Mesodermal cell (in vitro differentiated cells): Measurements from ENCODE around the gene IMMP2L.

Experiments
- H3K27ac ChIP-seq: 2 replicates; pipeline ENCODE4 v1.7.0; 2013; ENCODE audit warnings: mild to moderate bottlenecking, low read depth, low read length, moderate library complexity; ENCODE audit not compliant: severe bottlenecking
- H3K36me3 ChIP-seq: 2 replicates; pipeline ENCODE4 v1.7.1; 2013; ENCODE audit warnings: mild to moderate bottlenecking, low read length, moderate library complexity; ENCODE audit not compliant: control insufficient read depth, insufficient read depth
- H3K4me1 ChIP-seq: one replicate; pipeline ENCODE4 v1.7.1; 2013; ENCODE audit warnings: mild to moderate bottlenecking, low read length; ENCODE audit not compliant: insufficient read depth, control insufficient read depth, poor library complexity, severe bottlenecking
- H3K4me3 ChIP-seq: 2 replicates; pipeline ENCODE4 v1.7.0; 2013; ENCODE audit warnings: low read length, control low read depth, mild to moderate bottlenecking; ENCODE audit not compliant: insufficient read depth, poor library complexity, severe bottlenecking; ENCODE audit errors: extremely low read depth
- H3K9me3 ChIP-seq: 2 replicates; pipeline ENCODE4 v1.7.1; 2013; ENCODE audit warnings: mild to moderate bottlenecking, low read length, moderate library complexity; ENCODE audit not compliant: control insufficient read depth
- WGBS, 2 experiments: methylation state at CpG; one replicate each; pipeline ENCODE4 v1.1.5; 2013; ENCODE audit warnings: missing lambda C conversion rate in 2 of 2; ENCODE audit not compliant: insufficient coverage in 2 of 2; 5-methylcytosine and 5-hydroxymethylcytosine counted together

The IMMP2L gene

GRCh38 chr7:111005445-111005844 is 556.8 kb downstream of the IMMP2L start:
- WGBS, 2 experiments: no CpG with 5 or more reads among the region's 1 CpG
- Histone ChIP-seq H3K36me3 (no peaks in the 10 kb centered on the region), H3K4me1 (no peaks in the 10 kb centered on the region), H3K4me3 (no peak overlapping the region), H3K27ac (no peak overlapping the region), H3K9me3 (no peaks in the 10 kb centered on the region)

DNA sequence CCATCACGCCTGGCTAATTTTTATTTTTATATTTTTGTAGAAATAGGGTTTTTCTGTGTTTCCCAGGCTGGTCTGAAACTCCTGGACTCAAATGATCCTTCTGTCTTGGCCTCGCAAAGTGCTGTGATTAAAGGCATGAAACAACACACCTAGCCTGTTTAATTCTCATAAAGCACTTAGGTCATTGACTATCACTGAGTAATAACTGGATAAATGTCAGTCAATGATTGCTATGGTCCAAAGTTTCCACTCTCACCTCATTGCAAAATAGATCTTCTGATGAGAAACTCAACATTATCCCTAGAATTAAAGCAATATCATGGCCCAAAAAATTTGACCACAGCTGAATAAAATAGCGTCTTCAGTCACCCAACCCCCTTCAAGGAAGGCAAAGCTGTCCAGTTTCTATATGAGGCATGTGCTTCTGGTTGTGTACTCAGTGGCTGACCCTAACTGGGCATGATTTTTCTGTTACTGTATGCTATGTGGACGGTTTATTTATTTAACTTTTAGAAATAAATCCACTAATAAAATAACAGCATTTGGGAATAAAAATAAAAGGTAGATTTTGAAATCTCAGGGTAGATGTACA is 557.9 kb downstream of the IMMP2L start:
- WGBS, 2 experiments: 80% methylated on average over 1 of the region's 4 CpGs; no CpG with 5 or more reads in 1 of the 2 experiments
- H3K36me3 ChIP-seq: no peaks in the 10 kb centered on the region
- H3K4me3 ChIP-seq: no peak overlapping the region
- H3K27ac ChIP-seq: no peak overlapping the region
- H3K4me1 ChIP-seq: no peaks in the 10 kb centered on the region
- H3K9me3 ChIP-seq: no peaks in the 10 kb centered on the region

DNA sequence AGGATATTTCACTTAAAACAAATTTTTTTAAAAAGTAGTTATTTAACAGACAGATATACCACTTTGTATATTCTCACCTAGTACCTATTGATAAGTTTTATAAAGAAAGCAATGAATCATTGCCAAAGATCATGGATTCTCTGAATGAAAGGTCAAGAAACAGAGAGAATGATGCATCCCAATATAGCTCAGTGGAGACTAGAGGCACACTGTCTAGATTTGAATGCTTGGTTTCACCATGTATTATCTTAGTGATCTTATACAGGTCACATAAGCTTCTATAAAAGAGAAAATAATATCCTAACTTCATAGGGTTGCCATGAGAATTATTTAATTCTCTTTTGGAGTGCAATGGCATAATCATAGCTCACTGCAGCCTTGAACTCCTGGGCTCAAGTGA is 558.4 kb downstream of the IMMP2L start:
- Histone ChIP-seq H3K9me3 (no peaks in the 10 kb centered on the region), H3K4me1 (no peaks in the 10 kb centered on the region), H3K27ac (no peak overlapping the region), H3K4me3 (no peak overlapping the region), H3K36me3 (no peaks in the 10 kb centered on the region)

DNA sequence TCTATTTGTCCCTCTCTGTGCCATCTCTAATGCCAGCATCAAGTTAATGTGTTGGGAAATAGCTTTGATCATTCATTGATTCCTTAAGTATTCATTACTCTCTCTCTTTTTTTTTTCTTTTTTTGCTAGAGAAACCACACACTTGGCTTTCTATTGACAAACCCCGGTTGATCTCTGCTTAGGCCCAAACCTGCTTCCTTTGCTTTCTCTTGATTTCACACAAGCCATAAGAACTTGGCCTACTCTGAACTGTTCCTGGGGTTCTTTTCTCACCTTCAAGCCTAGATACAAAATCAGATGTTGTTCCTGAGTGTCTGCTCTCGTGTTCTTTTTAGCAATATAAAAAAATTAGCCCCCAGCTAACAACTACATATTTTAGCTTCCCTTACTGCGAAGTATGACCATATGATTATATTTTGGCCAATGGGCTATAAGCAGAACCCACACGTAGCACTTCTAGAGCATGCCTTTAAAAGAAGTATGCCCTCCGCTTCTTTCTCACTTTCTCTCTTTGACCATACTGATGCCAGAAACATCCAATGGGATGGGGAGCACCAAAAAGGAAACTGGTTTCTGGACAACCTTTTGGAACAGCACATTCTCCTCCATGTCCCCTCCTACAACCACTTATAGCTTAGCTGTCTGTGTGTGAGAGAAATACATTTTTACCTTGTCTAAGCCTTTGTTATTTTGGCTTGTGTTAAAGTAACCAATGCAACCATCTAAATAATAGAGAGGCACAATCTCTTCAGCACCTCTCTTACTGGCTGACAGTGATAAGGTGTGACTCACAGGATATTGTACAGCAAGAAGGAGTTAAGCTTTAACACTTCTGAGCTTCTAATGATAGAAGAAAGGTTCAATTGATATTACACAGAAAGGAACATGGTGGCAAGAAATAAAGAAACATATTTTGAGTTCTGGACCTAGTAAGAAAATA is 568.0 kb downstream of the IMMP2L start:
- H3K9me3 ChIP-seq: no peaks in the 10 kb centered on the region
- H3K36me3 ChIP-seq: no peaks in the 10 kb centered on the region
- no peak overlapping the region for H3K27ac ChIP-seq
- no peak overlapping the region for H3K4me3 ChIP-seq
- WGBS, 2 experiments: 90 to 94% methylated on average over 2 to 3 of the region's 5 CpGs
- no peaks in the 10 kb centered on the region for H3K4me1 ChIP-seq

GRCh38 chr7:110988890-110989501 is 573.3 kb downstream of the IMMP2L start:
- Histone ChIP-seq H3K9me3 (no peaks in the 10 kb centered on the region), H3K4me3 (no peak overlapping the region), H3K36me3 (no peaks in the 10 kb centered on the region), H3K4me1 (no peaks in the 10 kb centered on the region), H3K27ac (no peak overlapping the region)
- WGBS, 2 experiments: 94 to 97% methylated on average over 7 to 8 of the region's 10 CpGs

DNA sequence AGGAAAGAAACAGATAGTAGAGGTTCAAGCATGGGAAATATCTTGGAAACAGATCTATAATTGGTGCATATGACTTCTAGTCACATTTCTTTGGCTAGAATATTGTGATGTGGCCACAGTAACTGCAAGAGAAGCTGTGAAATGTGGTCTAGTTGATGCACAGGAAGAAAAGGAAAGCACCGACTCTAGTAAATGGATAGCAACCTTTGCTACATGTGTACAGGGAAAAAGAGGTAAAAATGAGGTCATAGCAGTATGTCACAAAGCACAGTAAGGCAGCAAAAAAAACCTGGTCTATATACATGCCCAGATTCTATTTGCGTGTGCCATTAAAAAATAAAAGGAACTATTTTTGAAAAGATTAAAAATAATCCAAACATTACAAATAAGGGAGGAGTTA is 573.9 kb downstream of the IMMP2L start:
- no peaks in the 10 kb centered on the region for H3K4me1 ChIP-seq
- no peaks in the 10 kb centered on the region for H3K9me3 ChIP-seq
- H3K4me3 ChIP-seq: no peak overlapping the region
- no peak overlapping the region for H3K27ac ChIP-seq
- H3K36me3 ChIP-seq: no peaks in the 10 kb centered on the region
- WGBS, 2 experiments: 100% methylated on average over 1 of the region's 2 CpGs; no CpG with 5 or more reads in 1 of the 2 experiments

DNA sequence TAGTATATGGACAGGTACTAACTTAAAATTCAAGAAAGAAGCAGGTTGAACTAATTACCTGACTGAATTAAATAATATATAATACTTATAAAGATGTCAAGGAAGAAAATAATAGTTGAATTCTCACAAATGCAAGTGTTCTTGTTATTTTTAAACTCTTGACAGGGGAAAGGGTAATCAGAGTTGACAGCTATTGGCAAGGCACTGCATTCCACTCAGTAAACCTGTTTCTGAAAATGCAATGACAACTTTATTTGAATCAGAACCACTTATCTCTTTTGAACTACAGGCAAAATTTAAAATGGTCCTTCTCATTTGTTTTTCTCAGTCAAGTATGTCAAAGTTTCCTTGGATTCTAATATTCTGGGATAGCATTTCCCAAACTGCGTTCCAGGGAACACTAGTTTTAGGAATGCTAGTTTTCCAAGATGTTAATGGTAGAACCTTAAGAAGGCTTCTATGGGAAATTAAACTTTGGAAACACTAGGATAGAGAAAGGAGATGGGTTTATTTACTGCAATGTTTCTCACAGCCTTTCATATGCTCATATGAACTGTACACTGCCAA is 575.1 kb downstream of the IMMP2L start:
- WGBS, 2 experiments: 100% methylated on average over 1 of the region's 1 CpG
- no peak overlapping the region for H3K27ac ChIP-seq
- no peaks in the 10 kb centered on the region for H3K9me3 ChIP-seq
- H3K36me3 ChIP-seq: no peaks in the 10 kb centered on the region
- no peaks in the 10 kb centered on the region for H3K4me1 ChIP-seq
- H3K4me3 ChIP-seq: no peak overlapping the region

DNA sequence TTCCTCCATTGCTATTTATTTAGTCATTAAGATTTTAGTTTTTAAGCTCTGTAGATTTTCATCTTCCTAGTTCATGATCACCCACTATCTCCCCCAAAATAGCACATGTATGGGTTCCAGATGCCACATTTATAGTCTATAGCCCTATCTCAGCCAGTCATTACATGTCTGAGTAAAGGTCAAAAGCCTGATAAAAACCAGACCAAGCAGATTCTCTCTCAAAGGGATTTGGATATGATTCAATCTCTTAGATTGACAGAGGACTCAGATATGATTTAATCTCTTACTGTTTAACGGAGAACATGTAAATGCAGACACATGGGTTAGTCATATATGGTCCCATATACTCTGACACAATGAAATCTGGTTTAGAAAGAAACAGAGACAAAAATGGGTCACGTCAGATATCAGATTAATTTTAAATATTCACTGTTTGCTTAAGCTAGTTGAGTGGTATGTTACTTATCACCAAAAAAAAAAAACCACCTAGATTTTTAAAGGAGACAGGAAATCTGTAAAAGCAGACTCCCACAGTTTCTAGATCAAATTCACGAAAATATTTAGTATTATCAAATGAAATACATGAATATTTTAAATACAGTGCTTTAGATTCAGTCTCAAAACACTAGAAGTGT is 578.4 kb downstream of the IMMP2L start:
- Histone ChIP-seq H3K9me3 (no peaks in the 10 kb centered on the region), H3K4me3 (no peak overlapping the region), H3K4me1 (no peaks in the 10 kb centered on the region), H3K27ac (no peak overlapping the region), H3K36me3 (no peaks in the 10 kb centered on the region)
- no CpG with 5 or more reads among the region's 3 CpGs for WGBS, 2 experiments

- Histone ChIP-seq H3K4me1 (no peaks in the 10 kb centered on the region), H3K4me3 (no peak overlapping the region), H3K27ac (no peak overlapping the region), H3K9me3 (no peaks in the 10 kb centered on the region), H3K36me3 (no peaks in the 10 kb centered on the region)
- no CpG with 5 or more reads among the region's 4 CpGs for WGBS, 2 experiments
Observed at GRCh38 chr7:110977127-110977737, 585.1 kb downstream of the IMMP2L start.

GRCh38 chr7:110975486-110975885 is 586.8 kb downstream of the IMMP2L start:
- no peak overlapping the region for H3K27ac ChIP-seq
- no peaks in the 10 kb centered on the region for H3K9me3 ChIP-seq
- no peaks in the 10 kb centered on the region for H3K36me3 ChIP-seq
- H3K4me1 ChIP-seq: no peaks in the 10 kb centered on the region
- H3K4me3 ChIP-seq: no peak overlapping the region
